ENCODE measurements around the gene ARHGAP18.

Gene ARHGAP18

GRCh38 chr6:129697788-129698187 lies 12.2 kb downstream of the ARHGAP18 start:
- Histone ChIP-seq H3K9ac (ENCODE audit: low read depth, low read length, poor library complexity, severe bottlenecking) (no peak overlapping the region), H3K4me3 (ENCODE audit: low read length, poor library complexity, severe bottlenecking) (no peak overlapping the region), H3K79me2 (ENCODE audit: insufficient read depth, low read length) (peaks cover 56% of the 10 kb centered on the region)

DNA sequence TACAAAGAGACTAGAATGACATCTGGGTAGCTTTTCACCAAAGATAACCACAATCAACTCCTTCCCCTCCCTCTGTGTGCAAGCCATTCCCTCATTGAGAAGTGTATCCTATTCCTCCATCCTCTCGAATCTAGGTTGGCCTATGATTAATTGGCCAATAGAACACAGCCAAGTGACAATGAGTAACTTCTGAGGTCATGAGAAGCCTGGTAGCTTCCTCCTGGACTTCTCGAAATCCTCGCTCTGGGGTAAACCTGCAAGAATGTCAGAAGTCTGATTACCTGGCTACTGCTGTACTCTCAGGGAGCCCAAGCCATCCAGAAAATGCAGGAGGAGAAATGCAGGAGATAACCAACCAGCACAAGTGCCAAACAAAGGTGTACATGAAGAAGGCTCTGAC lies 13.1 kb downstream of the ARHGAP18 start:
- no peaks in the 10 kb centered on the region for H3K9me2 ChIP-seq (replicated peaks; ENCODE audit: low read depth, low read length)
- no peaks in the 10 kb centered on the region; the same call in 1 of the 2 replicates for H3F3A ChIP-seq (ENCODE audit: low read depth)
- no peaks in the 10 kb centered on the region for H3K27me3 ChIP-seq (ENCODE audit: insufficient read depth, low read length, poor library complexity, severe bottlenecking)
- TF ChIP-seq, protein P1, sequence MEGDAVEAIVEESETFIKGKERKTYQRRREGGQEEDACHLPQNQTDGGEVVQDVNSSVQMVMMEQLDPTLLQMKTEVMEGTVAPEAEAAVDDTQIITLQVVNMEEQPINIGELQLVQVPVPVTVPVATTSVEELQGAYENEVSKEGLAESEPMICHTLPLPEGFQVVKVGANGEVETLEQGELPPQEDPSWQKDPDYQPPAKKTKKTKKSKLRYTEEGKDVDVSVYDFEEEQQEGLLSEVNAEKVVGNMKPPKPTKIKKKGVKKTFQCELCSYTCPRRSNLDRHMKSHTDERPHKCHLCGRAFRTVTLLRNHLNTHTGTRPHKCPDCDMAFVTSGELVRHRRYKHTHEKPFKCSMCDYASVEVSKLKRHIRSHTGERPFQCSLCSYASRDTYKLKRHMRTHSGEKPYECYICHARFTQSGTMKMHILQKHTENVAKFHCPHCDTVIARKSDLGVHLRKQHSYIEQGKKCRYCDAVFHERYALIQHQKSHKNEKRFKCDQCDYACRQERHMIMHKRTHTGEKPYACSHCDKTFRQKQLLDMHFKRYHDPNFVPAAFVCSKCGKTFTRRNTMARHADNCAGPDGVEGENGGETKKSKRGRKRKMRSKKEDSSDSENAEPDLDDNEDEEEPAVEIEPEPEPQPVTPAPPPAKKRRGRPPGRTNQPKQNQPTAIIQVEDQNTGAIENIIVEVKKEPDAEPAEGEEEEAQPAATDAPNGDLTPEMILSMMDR (conservative IDR thresholded peaks at IDR 0.05; ENCODE audit: low read length): no peak
- no peak for TF ChIP-seq EZH2phosphoT487 (IDR thresholded peaks at IDR 0.05; ENCODE audit: borderline replicate concordance)
- no peak overlapping the region for H2AFZ ChIP-seq (ENCODE audit: low read length)
- H3K4me2 ChIP-seq (ENCODE audit: low read depth, low read length, poor library complexity, severe bottlenecking): no peak overlapping the region
- H3K9ac ChIP-seq (ENCODE audit: low read depth, low read length, poor library complexity, severe bottlenecking): peak overlapping the region; percentile 2
- no peaks in the 10 kb centered on the region for H3K9me3 ChIP-seq (ENCODE audit: insufficient read depth, low read depth, low read length)
- peaks cover 75% of the 10 kb centered on the region for H3K4me1 ChIP-seq (ENCODE audit: insufficient read depth, low read length, poor library complexity, severe bottlenecking)
- no peak overlapping the region for H3K4me3 ChIP-seq (ENCODE audit: low read length, poor library complexity, severe bottlenecking)
- no peaks in the 10 kb centered on the region for H4K20me1 ChIP-seq (ENCODE audit: insufficient read depth, low read length, poor library complexity, severe bottlenecking)
- H3K79me2 ChIP-seq (ENCODE audit: insufficient read depth, low read length): peaks cover 63% of the 10 kb centered on the region
- no peaks in the 10 kb centered on the region for H3K36me3 ChIP-seq (ENCODE audit: insufficient read depth, low read length)

More at GRCh38 chr6:129697788-129698187, 12.2 kb downstream of the ARHGAP18 start:
- Histone ChIP-seq H4K20me1 (ENCODE audit: insufficient read depth, low read length, poor library complexity, severe bottlenecking) (no peaks in the 10 kb centered on the region), H3K9me2 (replicated peaks; ENCODE audit: low read depth, low read length) (no peaks in the 10 kb centered on the region), H3F3A (ENCODE audit: low read depth) (no peaks in the 10 kb centered on the region; the same call in 1 of the 2 replicates), H3K27me3 (ENCODE audit: insufficient read depth, low read length, poor library complexity, severe bottlenecking) (no peaks in the 10 kb centered on the region), H3K36me3 (ENCODE audit: insufficient read depth, low read length) (no peaks in the 10 kb centered on the region), H3K4me1 (ENCODE audit: insufficient read depth, low read length, poor library complexity, severe bottlenecking) (peaks cover 69% of the 10 kb centered on the region), H2AFZ (ENCODE audit: low read length) (no peak overlapping the region), H3K9me3 (ENCODE audit: insufficient read depth, low read depth, low read length) (no peaks in the 10 kb centered on the region), H3K4me2 (ENCODE audit: low read depth, low read length, poor library complexity, severe bottlenecking) (no peak overlapping the region)
- TF ChIP-seq EZH2phosphoT487 (IDR thresholded peaks at IDR 0.05; ENCODE audit: borderline replicate concordance): no peak
- TF ChIP-seq, protein P1 (conservative IDR thresholded peaks at IDR 0.05; ENCODE audit: low read length): no peak

GRCh38 chr6:129696028-129696418 lies 14.0 kb downstream of the ARHGAP18 start:
- H3K4me1 ChIP-seq (ENCODE audit: insufficient read depth, low read length, poor library complexity, severe bottlenecking): peaks cover 77% of the 10 kb centered on the region
- peak overlapping the region; percentile 16; the same call in 1 of the 2 replicates for H2AFZ ChIP-seq (ENCODE audit: low read length)
- H3K79me2 ChIP-seq (ENCODE audit: insufficient read depth, low read length): peaks cover 63% of the 10 kb centered on the region
- H3K9ac ChIP-seq (ENCODE audit: low read depth, low read length, poor library complexity, severe bottlenecking): no peak overlapping the region
- TF ChIP-seq EZH2phosphoT487 (IDR thresholded peaks at IDR 0.05; ENCODE audit: borderline replicate concordance): no peak
- TF ChIP-seq, protein P1 (conservative IDR thresholded peaks at IDR 0.05; ENCODE audit: low read length): no peak
- H3K27me3 ChIP-seq (ENCODE audit: insufficient read depth, low read length, poor library complexity, severe bottlenecking): no peaks in the 10 kb centered on the region
- H3F3A ChIP-seq (ENCODE audit: low read depth): no peaks in the 10 kb centered on the region; the same call in 1 of the 2 replicates
- no peaks in the 10 kb centered on the region for H4K20me1 ChIP-seq (ENCODE audit: insufficient read depth, low read length, poor library complexity, severe bottlenecking)
- no peaks in the 10 kb centered on the region for H3K36me3 ChIP-seq (ENCODE audit: insufficient read depth, low read length)
- peak overlapping the region; percentile 41 for H3K4me3 ChIP-seq (ENCODE audit: low read length, poor library complexity, severe bottlenecking)
- no peaks in the 10 kb centered on the region for H3K9me3 ChIP-seq (ENCODE audit: insufficient read depth, low read depth, low read length)
- H3K9me2 ChIP-seq (replicated peaks; ENCODE audit: low read depth, low read length): no peaks in the 10 kb centered on the region
- peak overlapping the region; percentile 57 for H3K4me2 ChIP-seq (ENCODE audit: low read depth, low read length, poor library complexity, severe bottlenecking)
